ENCODE results near the gene CNGB1. TPM values are rescaled to one million over a fixed set of nuclear protein-coding genes. Genes with fewer than 3 reads are reported as not detected.

The CNGB1 gene
- polyA plus RNA-seq, 1 donor (not counting 4 experiments of a cell fraction or from before 2014, with no cell fraction given): 0.08 TPM

- Histone ChIP-seq H3K9me1 (ENCODE audit: control insufficient read depth, extremely low read depth, insufficient read depth, low read length) (peaks cover 2% of the 10 kb centered on the region), H4K20me1 (ENCODE audit: control insufficient read depth, extremely low read depth, insufficient read depth, low read length) (no peaks in the 10 kb centered on the region), H3K4me3 (ENCODE audit: control insufficient read depth in 2 of 3, extremely low read depth in 1 of 3, insufficient read depth in 2 of 3, low read depth in 1 of 3, low read length in 3 of 3) (no peak overlapping the region), H3K36me3 (ENCODE audit: control insufficient read depth in 2 of 2, extremely low read depth in 1 of 2, insufficient read depth in 2 of 2, low read length in 2 of 2) (peaks cover 8 to 20% of the 10 kb centered on the region in 2 experiments), H3K4me1 (ENCODE audit: control insufficient read depth, extremely low read depth, insufficient read depth, low read length) (peaks cover 31% of the 10 kb centered on the region), H3K27ac (ENCODE audit: control insufficient read depth, insufficient read depth, low read length) (no peak overlapping the region), H2AFZ (ENCODE audit: control insufficient read depth, low read length) (no peak overlapping the region), H3K9ac (ENCODE audit: control insufficient read depth, extremely low read depth, insufficient read depth, low read length) (no peak overlapping the region), H3K9me3 (ENCODE audit: control insufficient read depth, low read depth, low read length) (no peaks in the 10 kb centered on the region), H3K27me3 (ENCODE audit: control insufficient read depth, extremely low read depth, insufficient read depth, low read length) (no peaks in the 10 kb centered on the region), H3K79me2 (ENCODE audit: control insufficient read depth, insufficient read depth, low read length) (peaks cover 6% of the 10 kb centered on the region), H3K4me2 (ENCODE audit: control insufficient read depth, extremely low read depth, insufficient read depth, low read depth, low read length) (no peak overlapping the region)
- FAIRE-seq: no peak
- TF ChIP-seq CTCF (optimal IDR thresholded peaks at IDR 0.05 in 1 of 3, IDR thresholded peaks at IDR 0.05 in 1 of 3, conservative IDR thresholded peaks at IDR 0.05 in 1 of 3; ENCODE audit: extremely low read depth in 1 of 3, insufficient read depth in 2 of 3, low read length in 3 of 3): no peak
- TF ChIP-seq EZH2 (IDR thresholded peaks at IDR 0.05; ENCODE audit: low read length): no peak
- dilution Hi-C loops (cut with MboI; ENCODE audit: extremely low pct_ligation_motif_present, low sequenced_read_pairs): no loop called here
- no peak for DNase-seq (ENCODE audit: low read depth, low spot score)
Observed at GRCh38 chr16:57997176-57997527, 26.2 kb upstream of the CNGB1 start.

DNA sequence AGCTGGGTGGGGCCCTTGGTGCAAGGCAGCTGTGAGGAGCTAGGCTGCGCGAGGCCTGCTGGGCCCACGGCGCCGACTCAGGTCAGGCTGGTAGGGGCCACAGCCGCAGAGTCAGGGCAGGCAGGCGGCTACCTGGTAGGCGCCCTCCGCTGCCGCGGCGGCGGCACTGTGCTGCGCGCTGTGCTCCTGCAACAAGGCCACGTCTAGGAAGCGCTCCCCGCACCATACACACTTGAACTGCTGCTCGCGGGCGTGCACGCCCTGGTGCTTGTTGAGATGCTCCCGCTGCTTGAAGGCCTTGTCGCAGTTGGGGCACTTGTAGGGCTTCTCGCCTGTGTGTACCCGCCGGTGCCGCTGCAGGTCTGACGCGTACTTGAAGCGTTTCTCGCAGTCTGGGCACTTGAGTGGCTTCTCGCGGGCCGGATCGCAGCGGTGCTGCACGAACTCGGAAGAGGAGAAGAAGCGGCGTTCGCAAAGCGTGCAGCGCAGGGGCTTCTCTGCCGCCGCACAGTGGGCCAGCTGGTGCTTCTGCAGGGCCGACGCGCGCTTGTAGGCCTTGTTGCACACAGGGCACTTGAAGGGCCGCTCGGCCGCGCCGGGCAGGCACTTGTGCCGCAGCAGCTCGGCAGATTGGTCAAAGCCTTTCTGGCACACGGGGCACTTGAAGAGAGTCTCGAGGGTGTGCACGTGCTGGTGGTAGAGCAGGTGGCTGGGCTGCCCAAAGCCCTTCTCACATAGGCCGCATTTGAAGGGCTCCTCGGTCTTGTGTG lies 25.7 kb upstream of the CNGB1 start:
- Histone ChIP-seq H3K36me3 (ENCODE audit: control insufficient read depth in 2 of 2, extremely low read depth in 1 of 2, insufficient read depth in 2 of 2, low read length in 2 of 2) (peaks cover 8 to 20% of the 10 kb centered on the region in 2 experiments), H3K9me1 (ENCODE audit: control insufficient read depth, extremely low read depth, insufficient read depth, low read length) (peaks cover 2% of the 10 kb centered on the region), H3K4me1 (ENCODE audit: control insufficient read depth, extremely low read depth, insufficient read depth, low read length) (peaks cover 26% of the 10 kb centered on the region), H3K4me3 (ENCODE audit: control insufficient read depth in 2 of 3, extremely low read depth in 1 of 3, insufficient read depth in 2 of 3, low read depth in 1 of 3, low read length in 3 of 3) (no peak overlapping the region), H2AFZ (ENCODE audit: control insufficient read depth, low read length) (no peak overlapping the region), H3K27ac (ENCODE audit: control insufficient read depth, insufficient read depth, low read length) (no peak overlapping the region), H3K9ac (ENCODE audit: control insufficient read depth, extremely low read depth, insufficient read depth, low read length) (no peak overlapping the region), H4K20me1 (ENCODE audit: control insufficient read depth, extremely low read depth, insufficient read depth, low read length) (no peaks in the 10 kb centered on the region), H3K9me3 (ENCODE audit: control insufficient read depth, low read depth, low read length) (no peaks in the 10 kb centered on the region), H3K4me2 (ENCODE audit: control insufficient read depth, extremely low read depth, insufficient read depth, low read depth, low read length) (no peak overlapping the region), H3K27me3 (ENCODE audit: control insufficient read depth, extremely low read depth, insufficient read depth, low read length) (no peaks in the 10 kb centered on the region), H3K79me2 (ENCODE audit: control insufficient read depth, insufficient read depth, low read length) (peaks cover under 1% of the 10 kb centered on the region)
- TF ChIP-seq CTCF (optimal IDR thresholded peaks at IDR 0.05 in 1 of 3, IDR thresholded peaks at IDR 0.05 in 1 of 3, conservative IDR thresholded peaks at IDR 0.05 in 1 of 3; ENCODE audit: extremely low read depth in 1 of 3, insufficient read depth in 2 of 3, low read length in 3 of 3) (no peak), EZH2 (IDR thresholded peaks at IDR 0.05; ENCODE audit: low read length) (no peak)
- FAIRE-seq (no peak), DNase-seq (ENCODE audit: low read depth, low spot score) (no peak)
- dilution Hi-C loops (cut with MboI; ENCODE audit: extremely low pct_ligation_motif_present, low sequenced_read_pairs): no loop called here

Data from keratinocyte (primary cell).